ENCODE data around the gene FAM117A. TPM values are rescaled to one million over a fixed set of nuclear protein-coding genes. Genes with fewer than 3 reads are reported as not detected.

The FAM117A gene
- polyA plus RNA-seq, 1 donor from 2014 or later = 81.6 TPM

- H3K27me3 Mint-ChIP-seq = no peaks in the 10 kb centered on the region
- peaks cover 49 to 62% (median 50%) of the 10 kb centered on the region in 3 donors for H3K4me1 Mint-ChIP-seq
- H3K9me3 Mint-ChIP-seq = no peaks in the 10 kb centered on the region
- H3K27ac Mint-ChIP-seq = peak overlapping the region; percentile 23 to 91 (median 50)
- peaks cover 2% of the 10 kb centered on the region for H3K36me3 Mint-ChIP-seq
- H3K4me3 Mint-ChIP-seq = no peak overlapping the region
Measured at GRCh38 chr17:49756323-49757150, 7.4 kb downstream of the FAM117A start.

DNA sequence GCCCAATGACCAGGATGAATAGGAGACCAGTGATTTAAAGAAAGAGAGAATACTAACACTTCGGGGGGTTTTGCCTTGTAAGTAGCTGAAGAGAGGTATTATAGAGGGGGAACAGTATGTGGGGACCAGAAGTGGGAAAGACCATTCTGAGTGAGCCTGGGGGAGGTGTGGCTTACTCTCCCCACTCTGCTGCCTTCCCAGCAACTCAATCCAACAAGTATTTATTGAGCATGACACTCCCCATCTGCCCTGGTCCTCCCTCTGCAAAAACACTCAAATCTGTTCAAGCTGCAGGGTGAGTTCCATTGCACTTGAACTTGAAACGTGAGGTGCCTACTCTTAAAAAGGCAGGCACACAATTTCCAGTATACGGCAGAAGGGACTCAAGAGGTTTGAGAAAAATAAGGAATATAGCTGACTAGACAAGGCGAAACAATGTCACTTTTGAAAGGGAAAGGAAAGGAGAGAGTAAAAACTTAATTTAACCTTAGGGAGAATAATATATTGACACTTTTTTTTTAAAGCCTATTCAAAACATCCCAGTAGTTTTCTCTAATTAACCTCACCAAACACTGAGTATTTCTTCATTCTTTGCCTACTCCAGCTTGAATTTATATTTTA, 8.2 kb downstream of the FAM117A start:
- H3K4me3 Mint-ChIP-seq = no peak overlapping the region
- peaks cover 44 to 56% (median 45%) of the 10 kb centered on the region in 3 donors for H3K4me1 Mint-ChIP-seq
- H3K27me3 Mint-ChIP-seq = no peaks in the 10 kb centered on the region
- H3K9me3 Mint-ChIP-seq = no peaks in the 10 kb centered on the region
- H3K27ac Mint-ChIP-seq = peak overlapping the region in 2 of 3 donors; percentile 23 to 91
- H3K36me3 Mint-ChIP-seq = peaks cover 2% of the 10 kb centered on the region

- Mint-ChIP-seq H3K36me3 (peaks cover 2% of the 10 kb centered on the region), H3K9me3 (no peaks in the 10 kb centered on the region), H3K4me1 (peaks cover 36 to 54% (median 42%) of the 10 kb centered on the region in 3 donors), H3K27ac (peak overlapping the region in 1 of 3 donors; percentile 37), H3K27me3 (no peaks in the 10 kb centered on the region), H3K4me3 (peak overlapping the region in 1 of 4 donors; percentile 60)
Measured at GRCh38 chr17:49753959-49754391, 10.0 kb downstream of the FAM117A start.

- H3K27me3 Mint-ChIP-seq = no peaks in the 10 kb centered on the region
- H3K27ac Mint-ChIP-seq = peak overlapping the region; percentile 39 to 92 (median 71)
- peaks cover 2% of the 10 kb centered on the region for H3K36me3 Mint-ChIP-seq
- peak overlapping the region in 2 of 4 donors; percentile 20 to 43 for H3K4me3 Mint-ChIP-seq
- H3K9me3 Mint-ChIP-seq = no peaks in the 10 kb centered on the region
- peaks cover 44 to 64% (median 52%) of the 10 kb centered on the region in 3 donors for H3K4me1 Mint-ChIP-seq
Measured at GRCh38 chr17:49752508-49752907, 11.4 kb downstream of the FAM117A start.

DNA sequence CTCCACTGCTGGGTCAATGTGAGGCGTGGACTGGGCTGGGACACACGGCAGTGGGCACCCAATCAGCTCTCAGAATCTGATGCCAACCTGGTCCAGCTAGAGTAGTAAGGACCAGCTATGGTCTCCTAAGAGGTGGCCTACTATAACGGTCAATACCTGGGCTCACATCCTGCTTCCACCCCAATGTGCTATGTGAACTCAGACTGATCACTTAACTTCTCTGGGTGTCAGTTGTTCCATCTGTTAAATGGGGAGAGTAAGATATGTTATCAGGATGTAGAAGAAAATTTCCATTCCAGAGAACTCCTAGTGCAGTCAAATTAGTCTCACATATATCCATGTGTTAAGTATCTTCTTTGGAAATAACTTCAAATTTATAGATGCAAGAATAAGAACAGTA, 14.2 kb downstream of the FAM117A start:
- peaks cover 56 to 71% (median 67%) of the 10 kb centered on the region in 3 donors for H3K4me1 Mint-ChIP-seq
- no peaks in the 10 kb centered on the region for H3K9me3 Mint-ChIP-seq
- peak overlapping the region in 2 of 4 donors; percentile 0 to 85 for H3K4me3 Mint-ChIP-seq
- peak overlapping the region in 2 of 3 donors; percentile 97 for H3K27ac Mint-ChIP-seq
- H3K36me3 Mint-ChIP-seq = peaks cover 4% of the 10 kb centered on the region
- no peaks in the 10 kb centered on the region for H3K27me3 Mint-ChIP-seq

GRCh38 chr17:49748791-49749190, 15.1 kb downstream of the FAM117A start:
- H3K36me3 Mint-ChIP-seq = peaks cover 4% of the 10 kb centered on the region
- peak overlapping the region; percentile 94 to 97 (median 97) for H3K27ac Mint-ChIP-seq
- H3K27me3 Mint-ChIP-seq = no peaks in the 10 kb centered on the region
- H3K9me3 Mint-ChIP-seq = no peaks in the 10 kb centered on the region
- H3K4me3 Mint-ChIP-seq = peak overlapping the region; percentile 67 to 98 (median 94)
- peaks cover 56 to 70% (median 65%) of the 10 kb centered on the region in 3 donors for H3K4me1 Mint-ChIP-seq

- H3K36me3 Mint-ChIP-seq = peaks cover 4% of the 10 kb centered on the region
- H3K27me3 Mint-ChIP-seq = no peaks in the 10 kb centered on the region
- peak overlapping the region; percentile 91 to 98 (median 95) for H3K4me3 Mint-ChIP-seq
Measured at GRCh38 chr17:49748223-49748622, 15.7 kb downstream of the FAM117A start.

GRCh38 chr17:49747632-49748031, 16.3 kb downstream of the FAM117A start:
- Mint-ChIP-seq H3K4me3 (peak overlapping the region; percentile 91 to 98 (median 95)), H3K27me3 (no peaks in the 10 kb centered on the region), H3K36me3 (peaks cover 4% of the 10 kb centered on the region), H3K9me3 (no peaks in the 10 kb centered on the region), H3K27ac (peak overlapping the region; percentile 94 to 97 (median 97)), H3K4me1 (peaks cover 49 to 68% (median 61%) of the 10 kb centered on the region in 3 donors)

More at GRCh38 chr17:49748223-49748622, 15.7 kb downstream of the FAM117A start:
- peaks cover 55 to 65% (median 61%) of the 10 kb centered on the region in 3 donors for H3K4me1 Mint-ChIP-seq
- H3K9me3 Mint-ChIP-seq = no peaks in the 10 kb centered on the region
- peak overlapping the region; percentile 94 to 97 (median 97) for H3K27ac Mint-ChIP-seq

GRCh38 chr17:49746791-49747490, 17.0 kb downstream of the FAM117A start:
- Mint-ChIP-seq H3K4me1 (peaks cover 51 to 68% (median 62%) of the 10 kb centered on the region in 3 donors), H3K9me3 (no peaks in the 10 kb centered on the region), H3K4me3 (peak overlapping the region; percentile 91 to 98 (median 95)), H3K27me3 (no peaks in the 10 kb centered on the region), H3K36me3 (peaks cover 7% of the 10 kb centered on the region), H3K27ac (peak overlapping the region; percentile 94 to 97 (median 97))

GRCh38 chr17:49745175-49746139, 18.5 kb downstream of the FAM117A start:
- Mint-ChIP-seq H3K9me3 (no peaks in the 10 kb centered on the region), H3K4me1 (peaks cover 62 to 80% (median 75%) of the 10 kb centered on the region in 3 donors), H3K27ac (peak overlapping the region; percentile 94 to 97 (median 97)), H3K27me3 (no peaks in the 10 kb centered on the region), H3K4me3 (peak overlapping the region; percentile 91 to 98 (median 95)), H3K36me3 (peaks cover 15% of the 10 kb centered on the region)

GRCh38 chr17:49742166-49742638, 21.7 kb downstream of the FAM117A start:
- H3K27ac Mint-ChIP-seq = peak overlapping the region; percentile 96 to 100 (median 99)
- no peaks in the 10 kb centered on the region for H3K27me3 Mint-ChIP-seq
- no peaks in the 10 kb centered on the region for H3K9me3 Mint-ChIP-seq

DNA sequence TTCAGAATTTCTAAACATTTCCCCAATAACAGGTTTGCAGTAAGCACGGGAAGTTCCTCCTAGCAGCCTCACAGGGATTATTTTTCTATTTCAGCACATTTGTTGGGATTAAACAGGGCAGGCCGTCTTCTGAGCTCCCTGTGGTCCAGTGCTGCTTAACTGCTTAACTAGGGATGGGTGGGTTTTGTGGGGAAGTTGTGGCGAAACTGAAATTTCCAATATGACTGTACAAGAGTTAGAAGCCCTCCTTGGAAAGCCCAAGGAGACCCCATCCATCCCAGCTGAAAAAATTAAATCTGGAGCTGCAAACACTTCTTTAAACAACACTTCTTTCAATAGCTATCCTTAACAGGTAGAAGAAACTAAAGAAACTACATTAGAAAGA, 22.2 kb downstream of the FAM117A start:
- Mint-ChIP-seq H3K27ac (peak overlapping the region; percentile 96 to 100 (median 99)), H3K4me1 (peaks cover 50 to 76% (median 62%) of the 10 kb centered on the region in 3 donors)

More at GRCh38 chr17:49742166-49742638, 21.7 kb downstream of the FAM117A start:
- H3K4me3 Mint-ChIP-seq = peak overlapping the region; percentile 87 to 96 (median 90)
- peaks cover 54 to 76% (median 63%) of the 10 kb centered on the region in 3 donors for H3K4me1 Mint-ChIP-seq
- H3K36me3 Mint-ChIP-seq = peaks cover 20% of the 10 kb centered on the region

DNA sequence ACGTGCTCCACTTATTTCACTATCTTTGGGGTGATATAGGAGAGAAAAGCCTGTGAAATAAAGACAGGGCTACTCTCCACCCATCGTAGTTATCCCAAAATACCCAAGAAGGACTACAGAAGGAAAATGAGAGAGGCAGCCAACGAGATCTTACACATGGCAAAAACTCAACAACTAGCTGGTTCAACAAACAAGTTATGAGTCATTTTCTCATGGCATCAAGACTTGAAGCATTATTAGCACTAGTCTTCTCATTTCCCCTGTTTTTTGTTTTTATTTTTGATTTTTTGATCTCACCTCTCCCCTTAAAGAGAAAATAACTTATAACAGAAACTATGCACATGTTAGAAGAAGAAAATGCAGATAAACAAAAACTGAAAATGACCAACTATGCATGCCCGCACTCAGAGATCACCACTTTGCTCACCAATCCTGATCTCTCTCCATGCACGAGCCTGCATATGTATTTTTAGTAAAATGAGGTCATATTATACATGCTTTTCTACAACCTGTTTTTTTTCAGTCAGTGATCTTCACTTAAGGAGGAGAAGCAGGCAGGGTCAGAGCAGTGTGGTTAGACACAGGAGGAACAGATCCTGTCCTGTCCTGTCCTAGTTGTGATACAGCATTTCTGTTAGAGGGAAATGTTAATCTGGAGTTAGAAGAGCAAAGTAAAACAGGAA, 22.8 kb downstream of the FAM117A start:
- no peaks in the 10 kb centered on the region for H3K27me3 Mint-ChIP-seq
- H3K4me1 Mint-ChIP-seq = peaks cover 48 to 77% (median 63%) of the 10 kb centered on the region in 3 donors
- no peaks in the 10 kb centered on the region for H3K9me3 Mint-ChIP-seq
- peaks cover 19% of the 10 kb centered on the region for H3K36me3 Mint-ChIP-seq
- peak overlapping the region; percentile 96 to 100 (median 99) for H3K27ac Mint-ChIP-seq
- H3K4me3 Mint-ChIP-seq = peak overlapping the region; percentile 87 to 96 (median 90)

More for the DNA sequence above, 22.2 kb downstream of the FAM117A start:
- Mint-ChIP-seq H3K4me3 (peak overlapping the region; percentile 87 to 96 (median 90)), H3K27me3 (no peaks in the 10 kb centered on the region), H3K9me3 (no peaks in the 10 kb centered on the region), H3K36me3 (peaks cover 19% of the 10 kb centered on the region)

Measured in IgD-negative memory B cell (primary cell).